ENCODE data around the gene TIMP3. TPM values are rescaled to one million over a fixed set of nuclear protein-coding genes. Genes with fewer than 3 reads are reported as not detected.

TIMP3 gene
- total RNA-seq, 1 donor from 2014 or later: 26.7 TPM

DNA sequence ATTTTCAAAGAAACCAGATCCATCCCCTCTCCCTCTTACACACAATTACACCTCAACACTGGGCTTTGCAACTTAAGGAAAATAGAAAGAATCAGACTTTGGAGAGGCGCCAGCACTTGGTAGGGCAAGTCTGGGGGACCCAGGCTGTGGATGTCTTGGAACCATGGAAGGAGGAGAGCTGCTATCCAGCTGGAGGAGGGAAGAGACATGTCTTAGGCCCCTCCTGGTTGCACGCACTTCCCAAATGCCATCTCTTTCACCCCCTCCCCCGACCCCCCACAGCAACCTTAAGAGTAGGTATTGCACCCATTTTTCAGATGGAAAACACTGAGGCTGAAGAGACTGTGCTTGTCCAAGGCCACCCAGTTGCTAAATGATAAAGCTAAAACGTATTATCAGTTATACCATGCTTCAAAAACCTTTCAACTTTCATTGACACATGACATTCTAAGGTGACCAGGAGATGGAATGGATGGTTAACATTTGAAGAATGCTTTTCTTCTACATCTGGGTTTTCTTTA lies 3.9 kb downstream of the TIMP3 start:
- DNase-seq (ENCODE audit: low spot score): no peak
- no peak for ATAC-seq

DNA sequence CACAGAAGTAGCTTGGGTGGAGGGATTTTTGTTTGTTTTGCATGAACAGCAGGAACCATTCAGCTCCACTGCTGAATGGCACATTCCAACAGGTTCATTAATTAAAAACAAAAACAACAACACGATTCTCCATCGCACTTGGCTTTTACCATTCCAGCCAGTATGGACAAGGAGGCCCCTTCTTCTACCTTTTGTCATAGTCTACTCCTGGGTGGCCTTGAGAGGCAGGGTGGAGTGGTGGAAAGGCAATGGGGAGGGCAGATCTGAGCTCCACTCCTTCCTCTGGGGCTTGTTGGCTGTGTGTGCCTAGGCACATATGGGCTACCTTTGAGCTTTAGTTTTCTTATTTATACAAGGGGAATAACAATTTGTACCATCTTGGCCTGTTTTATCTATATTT lies 4.8 kb downstream of the TIMP3 start:
- ATAC-seq: no peak

DNA sequence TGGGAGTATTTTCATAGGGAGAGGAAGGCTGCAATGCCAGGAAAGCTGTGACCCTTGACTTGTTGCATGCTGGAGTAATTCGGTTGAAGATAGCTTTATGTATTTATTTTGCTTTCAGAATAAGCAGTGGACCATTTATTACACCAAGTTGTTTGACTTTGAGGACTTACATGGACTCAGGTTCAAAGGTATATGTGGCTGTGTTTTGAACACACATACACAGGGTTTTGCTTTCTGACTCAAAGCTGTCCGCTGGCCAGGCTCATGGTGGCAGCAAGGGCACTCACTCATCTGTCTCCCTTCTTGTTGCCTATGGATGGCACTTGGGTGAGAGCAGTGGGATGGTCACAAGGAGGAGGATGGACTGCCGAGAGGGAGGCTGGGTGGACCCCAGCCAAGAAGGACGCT lies 6.5 kb downstream of the TIMP3 start:
- DNase-seq (ENCODE audit: low spot score) (peak; percentile 69), ATAC-seq (peak; percentile 86)

More for the DNA sequence above, 4.8 kb downstream of the TIMP3 start:
- no peak for DNase-seq (ENCODE audit: low spot score)

DNA sequence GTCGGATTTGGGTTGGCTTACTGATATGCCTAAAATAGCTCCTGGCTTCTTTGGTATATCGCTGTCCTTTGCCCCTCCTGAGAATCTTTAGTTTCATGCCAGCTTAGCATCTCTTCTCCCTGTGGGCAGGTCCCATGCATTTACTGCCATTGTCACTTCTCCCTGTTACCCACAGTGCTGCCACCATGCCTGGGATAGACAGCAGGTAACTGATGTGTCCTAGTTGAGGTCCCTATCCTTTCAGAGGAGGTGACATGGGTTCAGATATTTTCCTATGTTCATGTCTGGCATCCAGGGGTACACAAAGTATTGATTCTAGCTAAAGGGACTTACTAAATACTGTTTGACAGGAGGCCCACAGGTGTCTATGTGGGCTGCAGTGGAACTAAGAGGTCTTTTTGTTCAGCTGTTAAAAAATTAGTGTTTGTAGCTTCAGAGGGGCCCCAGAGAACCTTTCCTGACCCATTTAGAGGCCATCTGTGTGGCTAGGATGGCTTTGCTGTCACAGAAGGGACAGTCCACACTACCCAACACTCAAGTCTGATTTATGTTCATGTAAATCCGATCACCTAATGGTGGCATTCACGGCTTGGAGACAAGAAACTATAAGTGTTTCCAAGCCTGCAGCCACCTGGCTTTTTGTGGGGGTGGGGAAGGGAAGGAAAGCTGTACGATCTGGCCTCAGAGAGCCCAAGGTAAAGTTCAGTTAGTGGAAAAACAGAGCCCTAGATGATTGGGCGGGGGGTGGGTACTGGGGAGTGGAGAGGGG lies 8.5 kb downstream of the TIMP3 start:
- DNase-seq (ENCODE audit: low spot score) (no peak), ATAC-seq (no peak)

DNA sequence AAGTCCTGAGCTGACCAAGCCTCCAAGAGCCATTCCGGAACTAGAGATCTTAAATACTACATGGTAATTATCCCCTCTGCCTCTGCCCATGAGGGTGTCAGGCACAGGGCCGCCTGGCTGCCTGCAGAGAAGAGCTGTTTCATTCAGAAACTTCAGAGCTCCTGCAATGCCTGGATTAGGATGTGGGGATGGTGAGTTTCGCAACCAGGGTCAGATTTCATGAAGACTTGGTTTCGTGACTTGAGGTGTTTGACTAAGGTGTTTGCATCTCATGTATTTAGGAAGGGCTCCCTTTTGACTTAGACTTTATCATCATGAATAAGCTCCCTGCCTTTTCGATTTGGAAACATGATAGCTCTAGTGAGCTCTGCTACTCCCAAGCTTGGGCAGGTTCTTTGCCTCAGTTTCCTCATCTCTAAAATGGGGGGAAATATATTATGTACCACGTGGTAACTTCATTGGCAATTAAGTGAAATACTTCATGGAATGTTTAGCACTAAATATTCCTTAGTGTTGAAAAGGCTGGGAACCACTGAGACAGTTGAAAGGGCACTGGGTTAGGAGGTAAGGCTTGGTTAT lies 9.1 kb downstream of the TIMP3 start:
- ATAC-seq (no peak), DNase-seq (ENCODE audit: low spot score) (no peak)

DNA sequence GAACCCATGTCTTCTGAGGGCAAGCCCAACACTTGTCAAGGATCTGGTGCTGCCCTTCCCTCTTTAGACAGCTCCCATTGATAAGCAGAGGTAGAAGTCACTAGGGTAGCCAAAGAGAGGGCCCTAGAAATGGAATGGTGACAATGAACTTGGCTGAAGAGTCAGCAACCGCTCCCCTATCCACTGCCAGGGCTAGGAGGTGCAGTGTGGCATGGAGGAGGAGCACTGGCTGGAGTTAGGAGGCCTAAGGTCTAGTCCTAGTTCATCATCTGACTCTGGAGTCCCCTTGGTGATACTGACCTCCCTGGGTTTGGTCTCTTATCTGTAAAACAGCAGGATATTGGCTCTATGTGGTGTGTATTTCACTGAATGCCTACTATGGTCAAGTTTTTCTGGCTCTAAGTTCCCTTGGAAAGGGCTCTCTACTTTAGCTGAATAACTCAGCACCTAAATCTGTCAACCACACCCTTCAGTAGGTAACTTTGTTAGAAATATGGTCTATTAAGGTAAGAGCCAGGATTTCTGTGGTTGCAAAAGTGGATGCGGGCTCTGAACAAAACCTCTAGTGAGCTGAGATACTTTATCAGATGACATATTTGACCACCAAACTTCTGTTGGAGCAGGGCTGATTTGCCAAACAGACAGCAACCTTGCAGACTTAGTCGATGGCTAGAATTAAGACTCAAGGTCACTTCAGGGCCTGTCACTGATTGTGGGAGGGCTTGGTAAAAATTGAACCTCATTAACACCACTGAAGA lies 10.5 kb downstream of the TIMP3 start:
- no peak for ATAC-seq
- no peak for DNase-seq (ENCODE audit: low spot score)

DNA sequence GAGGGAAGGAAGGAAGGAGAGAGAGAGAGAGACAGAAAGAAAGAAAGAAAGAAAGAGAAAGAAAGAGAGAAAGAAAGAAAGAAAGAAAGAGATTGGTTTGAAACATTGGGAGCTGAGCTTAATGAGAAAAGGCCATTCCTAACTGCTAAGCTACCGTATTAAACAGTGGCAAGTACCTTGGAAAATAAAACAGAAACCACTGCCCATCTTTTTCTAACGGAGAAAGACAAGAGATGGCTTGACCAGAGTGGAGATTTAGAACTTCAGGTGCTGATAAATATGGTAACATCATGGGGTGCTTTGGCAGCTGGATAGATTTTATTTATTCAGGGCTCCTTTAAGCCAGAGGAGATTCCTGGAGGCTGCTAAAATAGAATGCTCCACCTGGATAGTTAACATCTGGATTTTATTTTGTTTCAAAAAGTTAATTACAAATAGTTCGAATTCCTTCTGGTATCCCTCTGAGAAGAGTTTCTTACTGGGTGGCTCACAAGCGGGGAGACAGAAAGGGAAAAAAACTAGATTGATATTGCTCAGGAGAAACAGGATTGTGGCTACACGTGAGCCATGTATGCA lies 12.9 kb downstream of the TIMP3 start:
- DNase-seq (ENCODE audit: low spot score) (no peak), ATAC-seq (no peak)

DNA sequence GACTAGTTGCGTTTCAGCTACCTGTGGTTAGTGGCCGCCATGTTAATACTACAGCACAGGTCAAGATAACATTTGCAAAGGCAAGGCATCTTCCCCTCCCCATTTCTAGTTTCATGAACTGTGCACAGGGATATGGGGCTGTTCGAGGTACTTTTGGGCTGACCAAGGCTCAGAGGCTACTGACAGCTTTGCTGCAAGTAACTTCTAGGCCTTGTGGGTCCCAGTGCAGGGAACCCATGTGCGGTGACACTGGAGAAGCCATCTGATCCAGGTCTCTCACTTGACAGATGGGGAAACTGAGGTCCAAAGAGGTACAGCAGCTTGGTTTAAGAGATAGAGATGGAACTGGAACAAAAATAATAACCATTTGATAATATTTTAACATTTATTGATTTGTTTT lies 13.6 kb downstream of the TIMP3 start:
- ATAC-seq: no peak
- no peak for DNase-seq (ENCODE audit: low spot score)

DNA sequence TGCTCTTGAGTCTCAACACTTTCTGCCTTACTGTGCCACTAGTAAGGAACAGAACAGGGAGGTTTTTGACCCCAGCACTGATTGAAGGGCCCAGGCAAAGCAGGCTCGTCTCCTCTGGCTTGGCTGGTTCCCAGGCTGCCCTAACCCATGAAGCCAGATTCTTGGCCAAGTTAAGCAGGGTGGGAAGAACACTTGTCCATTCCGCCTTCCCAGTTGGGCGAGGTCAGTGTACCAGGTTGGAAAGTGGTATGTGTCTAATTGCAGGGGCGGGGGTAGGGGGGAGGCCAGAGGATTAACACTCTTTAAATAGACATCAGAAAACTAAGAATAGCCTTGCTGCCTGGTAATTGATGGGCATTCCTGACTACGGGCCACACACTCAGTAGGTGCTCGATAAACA lies 14.4 kb downstream of the TIMP3 start:
- no peak for DNase-seq (ENCODE audit: low spot score)

DNA sequence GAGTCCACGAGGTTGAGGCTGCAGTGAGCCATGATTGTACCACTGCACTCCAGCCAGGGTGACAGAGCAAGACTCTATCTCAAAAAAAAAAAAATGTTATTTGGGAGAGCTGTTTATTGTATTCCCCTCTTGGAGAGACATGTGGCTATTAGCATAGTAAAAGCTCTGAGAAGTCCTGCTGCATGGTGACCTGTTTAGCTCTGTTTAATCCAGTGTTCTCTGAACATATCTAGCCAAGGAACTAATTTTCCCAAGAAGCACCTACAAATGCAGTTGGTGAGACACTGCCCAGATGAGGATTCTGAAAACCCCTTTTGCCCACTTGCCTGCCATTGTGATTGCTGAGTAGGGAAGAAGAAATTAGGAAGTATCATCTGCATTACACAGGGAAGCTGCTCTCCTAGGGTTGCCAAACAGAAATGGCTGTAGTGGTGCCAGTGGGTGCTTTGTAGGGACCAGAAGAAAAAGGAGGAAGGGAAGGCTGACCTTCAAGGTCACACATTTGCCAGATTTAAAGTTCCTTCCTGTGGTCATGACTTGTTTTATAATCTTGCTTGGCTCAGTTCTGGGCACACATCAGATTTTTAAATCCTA lies 15.7 kb downstream of the TIMP3 start:
- no peak for DNase-seq (ENCODE audit: low spot score)
- no peak for ATAC-seq

More for the DNA sequence above, 14.4 kb downstream of the TIMP3 start:
- no peak for ATAC-seq

DNA sequence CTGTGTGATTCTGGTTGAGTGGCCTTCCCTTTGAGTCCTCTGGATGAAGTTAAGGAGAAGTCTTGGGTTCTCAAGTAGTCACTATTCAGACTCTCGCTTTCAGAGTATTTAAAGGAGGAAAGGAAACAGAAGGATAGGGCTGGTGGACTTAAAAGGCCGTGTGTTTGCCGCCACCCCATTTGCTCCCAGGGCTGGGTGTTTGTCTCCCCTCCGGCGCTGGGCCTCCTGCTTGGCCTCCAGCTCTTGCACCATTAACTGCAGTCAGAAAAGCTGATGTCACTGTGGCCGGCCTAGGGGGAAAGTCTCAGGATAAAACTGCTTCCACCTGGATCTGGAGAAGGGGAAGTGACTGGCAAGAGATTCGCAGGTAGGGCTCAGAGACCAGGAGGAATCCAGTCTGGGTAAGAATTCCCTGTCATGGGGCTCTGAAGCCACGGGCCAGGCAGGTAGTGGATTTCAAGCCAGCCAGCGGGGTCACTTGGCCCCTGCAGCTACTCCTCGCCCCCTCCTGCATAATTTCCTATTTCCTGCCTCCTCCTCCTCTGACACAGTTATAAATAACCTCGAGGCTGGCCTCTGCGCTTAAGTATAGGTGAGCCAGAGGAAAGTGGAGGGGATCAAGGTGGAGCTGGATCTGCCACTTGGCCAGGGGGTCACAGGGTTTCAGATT lies 17.1 kb downstream of the TIMP3 start:
- ATAC-seq: no peak
- DNase-seq (ENCODE audit: low spot score): no peak

DNA sequence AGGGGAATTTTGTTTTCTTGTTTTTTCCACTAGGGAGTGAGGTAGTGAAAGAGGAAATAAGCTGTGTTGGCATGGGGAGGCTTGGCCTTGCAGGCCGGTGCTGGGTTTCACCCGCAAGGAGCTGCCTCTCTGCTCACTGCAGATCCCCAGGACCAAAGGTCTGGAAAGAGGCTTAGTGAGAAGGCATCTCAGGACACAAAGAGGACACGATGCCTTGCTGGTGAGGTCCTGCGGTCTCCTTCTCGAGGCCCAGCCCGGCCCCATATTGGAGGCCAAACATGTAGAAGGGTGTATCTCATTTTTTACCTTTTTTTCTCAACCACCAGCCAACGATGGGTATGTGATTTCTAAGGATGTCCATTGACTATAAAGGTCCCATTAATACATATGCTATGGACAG lies 17.6 kb downstream of the TIMP3 start:
- DNase-seq (ENCODE audit: low spot score) (no peak), ATAC-seq (no peak)

DNA sequence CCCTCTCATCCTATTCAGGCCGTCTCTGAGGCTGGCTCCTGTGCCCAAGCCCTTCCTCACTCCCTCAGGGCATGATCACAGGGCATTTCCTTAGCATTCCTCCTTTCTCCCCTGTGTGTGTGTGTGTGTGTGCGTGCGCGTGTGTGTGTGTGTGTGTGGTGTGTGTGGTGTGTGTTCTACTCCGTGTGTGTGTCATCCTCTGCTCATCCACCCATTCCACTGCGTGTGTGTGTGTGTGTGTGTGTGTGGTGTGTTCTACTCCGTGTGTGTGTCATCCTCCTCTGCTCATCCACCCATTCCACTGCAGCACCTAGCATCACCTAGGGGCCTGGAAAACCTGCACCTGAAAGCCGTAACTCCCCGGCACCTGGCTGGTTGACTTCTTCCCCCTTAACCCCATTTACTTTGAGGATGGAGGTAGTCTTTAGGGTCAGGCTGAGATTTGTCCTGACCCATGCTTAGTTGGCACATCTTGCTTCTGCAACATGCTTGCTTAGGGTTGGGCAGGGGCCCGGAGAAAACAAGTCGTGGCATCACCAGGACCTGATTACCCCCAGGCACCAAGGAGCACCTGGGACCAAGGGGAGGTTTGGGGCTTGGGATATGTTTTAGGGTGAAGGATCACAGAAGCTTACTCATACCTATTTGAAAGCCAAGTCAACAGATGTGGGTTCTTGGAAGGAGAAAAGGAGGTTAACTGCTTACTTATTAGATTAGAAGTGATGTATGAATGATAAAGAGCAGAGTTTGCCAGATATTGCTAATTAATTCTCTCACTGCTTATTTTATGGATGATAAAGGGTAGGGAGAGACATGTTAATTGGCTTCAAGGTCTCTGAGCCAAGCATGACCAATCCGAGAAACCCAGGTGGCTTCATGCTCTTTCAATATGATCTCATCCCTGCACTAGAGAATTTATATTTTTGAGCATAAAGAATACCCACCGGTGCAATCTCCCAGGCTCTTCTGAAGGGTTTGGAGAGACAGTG lies 18.9 kb downstream of the TIMP3 start:
- DNase-seq (ENCODE audit: low spot score) (no peak), ATAC-seq (no peak)

DNA sequence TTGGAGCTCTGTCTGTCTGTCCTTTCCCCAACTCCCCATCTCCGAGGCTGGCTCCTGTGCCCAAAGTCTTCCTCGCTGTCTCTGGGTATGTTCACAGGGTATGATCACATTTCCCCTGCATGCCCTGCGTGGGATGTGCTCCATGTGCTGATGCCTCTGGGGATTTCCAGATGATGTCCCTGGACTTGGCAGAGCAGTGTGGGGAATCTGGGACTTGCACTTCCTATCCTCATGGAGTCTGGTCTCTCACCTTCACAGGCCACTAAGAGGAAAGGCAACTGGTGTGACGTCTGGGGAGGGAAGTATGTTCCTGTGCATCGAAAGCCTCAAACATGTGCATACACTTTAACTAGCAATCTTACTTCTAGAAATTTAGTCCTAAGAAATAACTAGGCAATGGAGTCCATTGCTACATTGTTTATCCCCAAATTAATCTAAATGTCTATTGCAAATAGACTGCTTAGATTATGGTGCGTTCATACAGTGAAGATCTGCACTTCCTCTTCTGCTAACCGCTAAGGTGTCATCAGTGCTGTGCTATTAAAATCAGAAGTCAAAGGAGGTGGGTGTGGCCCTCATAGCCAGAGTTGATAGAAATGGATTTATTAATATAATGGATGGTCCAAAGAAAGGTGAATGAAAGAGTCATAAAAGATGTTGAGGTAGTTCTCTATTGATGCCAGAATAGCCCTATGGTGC lies 20.8 kb downstream of the TIMP3 start:
- ATAC-seq: no peak
- DNase-seq (ENCODE audit: low spot score): no peak

DNA sequence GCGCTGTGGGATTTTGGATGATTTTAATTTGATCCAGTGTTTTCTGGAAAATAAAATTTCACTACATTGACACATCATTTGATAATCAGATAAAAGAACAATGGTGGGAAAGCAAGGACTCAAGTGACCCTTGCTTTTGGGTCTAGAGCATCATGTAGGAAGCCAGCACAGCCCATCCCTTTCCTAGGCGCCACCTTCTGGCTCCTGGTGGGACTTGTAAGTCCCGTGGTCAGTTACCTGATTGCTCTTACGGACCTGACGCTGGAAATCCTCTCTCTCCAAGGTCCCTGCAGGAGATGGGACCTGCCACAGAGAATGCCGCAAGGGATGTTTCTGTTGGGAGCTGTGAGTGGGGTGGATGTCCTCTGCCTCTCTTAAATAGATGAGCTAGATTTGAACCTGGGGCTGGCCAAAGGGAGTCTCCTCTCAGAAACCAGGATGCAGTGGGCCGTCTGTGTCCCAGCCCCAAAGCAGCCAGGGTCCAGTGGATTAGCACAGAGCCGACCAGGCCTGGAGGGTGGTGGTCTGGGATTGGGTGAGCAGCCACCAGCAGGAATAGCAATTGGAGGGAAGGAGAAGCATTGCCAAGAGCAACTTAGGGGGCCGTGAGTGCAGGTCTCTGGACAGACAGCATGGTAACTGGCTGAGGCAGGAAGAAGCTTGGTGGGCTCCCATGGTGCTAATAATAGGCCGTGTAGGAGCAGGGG lies 21.7 kb downstream of the TIMP3 start:
- peak; percentile 59 for DNase-seq (ENCODE audit: low spot score)
- peak; percentile 88 for ATAC-seq

DNA sequence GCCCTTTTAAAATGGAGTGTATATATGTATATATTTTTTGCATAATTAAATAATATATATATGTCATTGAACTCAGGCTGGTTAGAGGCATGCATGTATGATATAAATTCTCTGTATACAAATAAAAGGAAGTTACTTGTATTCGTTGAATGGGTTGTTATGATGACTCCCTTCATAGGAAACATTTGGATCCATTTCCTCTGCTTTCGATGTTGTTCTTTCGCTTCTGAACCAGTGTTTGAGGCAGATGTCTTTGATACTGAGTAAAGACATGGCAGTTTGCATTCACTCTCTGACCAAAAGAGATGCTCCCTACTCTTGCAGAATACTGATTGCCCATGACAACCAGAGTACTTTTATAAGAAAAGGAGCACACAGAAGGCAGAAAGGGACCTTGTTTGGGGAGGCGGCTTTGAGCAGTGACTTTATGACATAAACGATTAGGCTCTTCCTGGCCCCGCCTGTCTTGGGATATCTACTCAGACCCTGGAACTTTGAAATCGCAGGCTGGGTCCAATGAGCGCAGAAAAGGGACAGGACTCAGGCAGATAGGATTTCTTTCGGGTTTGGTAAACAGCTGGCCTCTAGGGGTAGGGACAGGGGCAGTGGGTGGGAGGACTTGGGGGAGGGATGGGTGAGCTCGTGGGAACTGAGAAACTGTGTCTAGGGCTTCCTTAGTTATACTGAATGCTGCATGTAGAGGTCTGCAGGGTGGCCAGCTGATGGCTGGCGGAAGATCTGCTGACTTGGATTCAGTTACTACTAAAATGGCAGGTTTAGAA lies 23.2 kb downstream of the TIMP3 start:
- DNase-seq (ENCODE audit: low spot score) (no peak), ATAC-seq (no peak)

DNA sequence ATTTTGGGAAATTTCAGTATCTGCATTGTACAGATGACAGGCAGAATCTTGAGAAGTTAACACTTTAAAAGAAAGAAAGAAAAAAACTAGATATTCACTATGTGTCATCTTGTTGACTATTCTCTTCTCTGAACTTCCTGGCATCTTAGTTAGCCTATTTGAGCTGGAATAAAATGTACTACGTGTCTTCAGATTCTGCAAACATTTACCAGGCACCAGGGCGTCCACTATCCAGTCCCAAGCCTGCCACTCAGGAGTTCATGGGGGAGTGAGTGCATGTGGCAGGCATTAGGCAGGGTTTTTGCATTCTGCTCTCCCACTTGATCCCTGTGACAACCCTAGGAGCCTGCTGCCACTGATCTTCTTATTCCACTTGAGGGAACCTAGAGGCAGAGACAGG lies 25.0 kb downstream of the TIMP3 start:
- ATAC-seq (no peak), DNase-seq (ENCODE audit: low spot score) (no peak)
